Neural progenitor cell (in vitro differentiated cells): ENCODE measurements around the gene TNC. TPM values are rescaled to one million over a fixed set of nuclear protein-coding genes. Genes with fewer than 3 reads are reported as not detected.

Source experiments
- DNase-seq: peaks from one replicate; pipeline ENCODE4 v3.0.0-alpha.2; 2016; ENCODE audit warnings: low spot score
- H2AFZ ChIP-seq: fragments of 200-600 bp; sonication (generic); replicated peaks from 2 replicates; pipeline ENCODE4 v1.6.1; 2016; ENCODE audit warnings: antibody characterized with exemption
- H3F3A ChIP-seq: fragments of 200-600 bp; sonication (generic); 2 replicates; pipeline ENCODE4 v1.6.1; 2016; ENCODE audit warnings: antibody characterized with exemption, low read depth
- H3K27ac ChIP-seq: fragments of 200-600 bp; sonication (generic); 2 replicates; pipeline ENCODE4 v1.5.1; 2016; ENCODE audit warnings: mild to moderate bottlenecking
- H3K27me3 ChIP-seq: fragments of 200-600 bp; sonication (generic); 2 replicates; pipeline ENCODE4 v1.6.1; 2016; ENCODE audit warnings: mild to moderate bottlenecking, moderate library complexity
- H3K36me3 ChIP-seq: fragments of 200-600 bp; sonication (generic); 2 replicates; pipeline ENCODE4 v1.5.1; 2016
- H3K4me1 ChIP-seq: fragments of 200-600 bp; sonication (generic); 2 replicates; pipeline ENCODE4 v1.6.1; 2016; ENCODE audit warnings: mixed run types
- H3K4me2 ChIP-seq: fragments of 200-600 bp; sonication (generic); 2 replicates; pipeline ENCODE4 v1.6.1; 2016
- H3K4me3 ChIP-seq: fragments of 200-600 bp; sonication (generic); 2 replicates; pipeline ENCODE4 v1.5.1; 2016
- H3K79me2 ChIP-seq: fragments of 200-600 bp; sonication (generic); 2 replicates; pipeline ENCODE4 v1.6.1; 2016; ENCODE audit warnings: low read depth
- H3K9ac ChIP-seq: fragments of 200-600 bp; sonication (generic); 2 replicates; pipeline ENCODE4 v1.6.1; 2016
- H3K9me3 ChIP-seq: fragments of 200-600 bp; sonication (generic); 2 replicates; pipeline ENCODE4 v1.5.1; 2016; ENCODE audit warnings: low read depth
- H4K20me1 ChIP-seq: fragments of 200-600 bp; sonication (generic); 2 replicates; pipeline ENCODE4 v1.6.1; 2016; ENCODE audit warnings: low read depth
- H3K27ac Mint-ChIP-seq: 3 replicates; pipeline ENCODE4 v1.8.0; 2021; ENCODE audit warnings: mixed read lengths
- H3K27me3 Mint-ChIP-seq: 2 replicates; pipeline ENCODE4 v1.8.0; 2022; ENCODE audit warnings: low read depth, mild to moderate bottlenecking, inconsistent platforms, moderate library complexity, mixed read lengths; ENCODE audit not compliant: insufficient read depth
- H3K36me3 Mint-ChIP-seq: 3 replicates; pipeline ENCODE4 v1.8.0; 2021; ENCODE audit warnings: mixed read lengths
- H3K4me1 Mint-ChIP-seq: 3 replicates; pipeline ENCODE4 v1.8.0; 2021; ENCODE audit warnings: mixed read lengths
- H3K4me3 Mint-ChIP-seq: 3 replicates; pipeline ENCODE4 v1.8.0; 2021; ENCODE audit warnings: mild to moderate bottlenecking, moderate library complexity, mixed read lengths
- H3K9me3 Mint-ChIP-seq: 3 replicates; pipeline ENCODE4 v1.8.0; 2020; ENCODE audit warnings: mixed read lengths
- EZH2 ChIP-seq: fragments of 200-600 bp; sonication (generic); IDR thresholded peaks from 2 replicates; pipeline ENCODE4 v1.6.1; 2017; ENCODE audit warnings: antibody characterized with exemption, mild to moderate bottlenecking, moderate library complexity
- EZH2phosphoT487 ChIP-seq: fragments of 200-600 bp; sonication (generic); IDR thresholded peaks from 2 replicates; pipeline ENCODE4 v1.6.1; 2017; ENCODE audit warnings: antibody characterized with exemption
- total RNA-seq: library from RNA; depleted of rRNA; stranded (reverse); fragments of >200 nt; gene quantifications from 2 replicates; pipeline ENCODE4 v1.2.3, GENCODE V29; 2015; ENCODE audit warnings: low replicate concordance
- TF ChIP-seq, protein P1 (sequence below): fragments of 200-600 bp; sonication (generic); IDR thresholded peaks from 2 replicates; pipeline ENCODE4 v1.5.1; 2017; ENCODE audit warnings: antibody characterized with exemption, mild to moderate bottlenecking

TNC gene
- total RNA-seq, 1 donor from 2014 or later: 54.9 TPM

- Histone ChIP-seq H4K20me1 (no peaks in the 10 kb centered on the region), H3K9me3 (no peaks in the 10 kb centered on the region), H3K4me3 (no peak overlapping the region), H3K4me2 (no peak overlapping the region), H3K79me2 (no peaks in the 10 kb centered on the region), H3K9ac (no peak overlapping the region), H3K27ac (no peak overlapping the region), H3K4me1 (no peaks in the 10 kb centered on the region), H3F3A (no peaks in the 10 kb centered on the region), H3K27me3 (no peaks in the 10 kb centered on the region), H2AFZ (no peak overlapping the region), H3K36me3 (peaks cover 1% of the 10 kb centered on the region)
- H3K9me3 Mint-ChIP-seq: no peaks in the 10 kb centered on the region
- no peak overlapping the region for H3K27ac Mint-ChIP-seq
- TF ChIP-seq EZH2phosphoT487 (no peak), EZH2 (no peak)
- TF ChIP-seq, protein P1, sequence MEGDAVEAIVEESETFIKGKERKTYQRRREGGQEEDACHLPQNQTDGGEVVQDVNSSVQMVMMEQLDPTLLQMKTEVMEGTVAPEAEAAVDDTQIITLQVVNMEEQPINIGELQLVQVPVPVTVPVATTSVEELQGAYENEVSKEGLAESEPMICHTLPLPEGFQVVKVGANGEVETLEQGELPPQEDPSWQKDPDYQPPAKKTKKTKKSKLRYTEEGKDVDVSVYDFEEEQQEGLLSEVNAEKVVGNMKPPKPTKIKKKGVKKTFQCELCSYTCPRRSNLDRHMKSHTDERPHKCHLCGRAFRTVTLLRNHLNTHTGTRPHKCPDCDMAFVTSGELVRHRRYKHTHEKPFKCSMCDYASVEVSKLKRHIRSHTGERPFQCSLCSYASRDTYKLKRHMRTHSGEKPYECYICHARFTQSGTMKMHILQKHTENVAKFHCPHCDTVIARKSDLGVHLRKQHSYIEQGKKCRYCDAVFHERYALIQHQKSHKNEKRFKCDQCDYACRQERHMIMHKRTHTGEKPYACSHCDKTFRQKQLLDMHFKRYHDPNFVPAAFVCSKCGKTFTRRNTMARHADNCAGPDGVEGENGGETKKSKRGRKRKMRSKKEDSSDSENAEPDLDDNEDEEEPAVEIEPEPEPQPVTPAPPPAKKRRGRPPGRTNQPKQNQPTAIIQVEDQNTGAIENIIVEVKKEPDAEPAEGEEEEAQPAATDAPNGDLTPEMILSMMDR: no peak
- H3K27me3 Mint-ChIP-seq: peaks cover 6% of the 10 kb centered on the region
- no peaks in the 10 kb centered on the region for H3K36me3 Mint-ChIP-seq
- DNase-seq: no peak
- H3K4me1 Mint-ChIP-seq: no peaks in the 10 kb centered on the region
- H3K4me3 Mint-ChIP-seq: no peak overlapping the region
Measured at GRCh38 chr9:115069302-115069701, 48.7 kb downstream of the TNC start.

- Histone ChIP-seq H3K36me3 (no peaks in the 10 kb centered on the region), H4K20me1 (no peaks in the 10 kb centered on the region), H2AFZ (no peak overlapping the region), H3K27me3 (no peaks in the 10 kb centered on the region), H3K4me3 (no peak overlapping the region), H3K9ac (no peak overlapping the region), H3K27ac (no peak overlapping the region), H3K4me1 (no peaks in the 10 kb centered on the region), H3F3A (no peaks in the 10 kb centered on the region), H3K4me2 (no peak overlapping the region), H3K79me2 (no peaks in the 10 kb centered on the region), H3K9me3 (no peaks in the 10 kb centered on the region)
- Mint-ChIP-seq H3K36me3 (no peaks in the 10 kb centered on the region), H3K27ac (no peak overlapping the region), H3K9me3 (no peaks in the 10 kb centered on the region), H3K27me3 (peaks cover 6% of the 10 kb centered on the region), H3K4me1 (no peaks in the 10 kb centered on the region), H3K4me3 (no peak overlapping the region)
- no peak for DNase-seq
- TF ChIP-seq EZH2 (no peak), EZH2phosphoT487 (no peak)
- TF ChIP-seq, protein P1: no peak
Measured at GRCh38 chr9:115068031-115068430, 49.9 kb downstream of the TNC start.

GRCh38 chr9:115063058-115063845 lies 54.7 kb downstream of the TNC start:
- H3K4me1 ChIP-seq: no peaks in the 10 kb centered on the region
- H3K9ac ChIP-seq: no peak overlapping the region
- TF ChIP-seq EZH2phosphoT487 (no peak), EZH2 (no peak)
- TF ChIP-seq, protein P1: no peak
- no peak overlapping the region for H3K27ac Mint-ChIP-seq
- H3K79me2 ChIP-seq: no peaks in the 10 kb centered on the region
- H4K20me1 ChIP-seq: no peaks in the 10 kb centered on the region
- no peaks in the 10 kb centered on the region for H3K36me3 ChIP-seq
- no peaks in the 10 kb centered on the region for H3K36me3 Mint-ChIP-seq
- no peak overlapping the region for H3K4me3 Mint-ChIP-seq
- no peak overlapping the region for H3K4me2 ChIP-seq
- H3K4me1 Mint-ChIP-seq: no peaks in the 10 kb centered on the region
- no peaks in the 10 kb centered on the region for H3K9me3 ChIP-seq
- H3K9me3 Mint-ChIP-seq: no peaks in the 10 kb centered on the region
- H3K27me3 Mint-ChIP-seq: peaks cover 4% of the 10 kb centered on the region
- DNase-seq: no peak
- no peaks in the 10 kb centered on the region for H3F3A ChIP-seq
- no peaks in the 10 kb centered on the region for H3K27me3 ChIP-seq
- no peak overlapping the region for H2AFZ ChIP-seq
- H3K4me3 ChIP-seq: no peak overlapping the region
- no peak overlapping the region for H3K27ac ChIP-seq
